ENCODE data around the gene PRKCE.
"Not testable (repeated sequence)": the region's sequence is repeated elsewhere in the genome, so short reads cannot be mapped to it uniquely, and the experiment has no call there.

The PRKCE gene

DNA sequence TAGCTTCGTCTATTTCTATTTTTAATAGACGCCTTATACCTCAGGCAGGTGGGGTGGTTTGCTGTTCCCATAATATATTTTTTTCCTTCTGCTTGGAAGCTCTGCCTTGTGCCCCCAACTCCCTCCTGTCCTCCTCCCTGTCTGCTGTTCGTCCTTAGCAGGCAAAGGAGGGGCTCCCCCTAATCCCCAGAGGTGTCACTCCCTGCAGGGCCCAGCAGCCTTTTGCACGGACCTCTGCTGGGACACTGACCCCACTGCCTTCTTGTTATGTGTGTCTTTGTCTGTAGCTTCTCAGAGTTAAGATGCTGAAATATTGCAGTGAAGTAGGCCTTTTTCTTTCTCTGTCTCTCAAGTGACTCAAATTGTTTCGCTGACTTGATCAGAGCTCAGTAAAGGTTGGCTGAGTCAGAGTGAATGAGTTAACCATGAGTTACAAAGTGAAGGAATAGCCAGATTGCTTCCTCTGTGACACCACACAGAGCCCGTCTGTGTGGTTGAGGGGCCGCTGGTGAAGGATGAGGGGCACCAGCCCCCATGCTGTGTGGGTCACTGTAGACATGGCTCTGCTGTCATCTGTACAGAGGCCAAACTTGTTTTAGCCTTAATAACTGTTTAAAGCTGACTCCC, 47.7 kb downstream of the PRKCE start:
- no peak for DNase-seq (ENCODE audit: low read depth in 2 of 2)

- no peak for DNase-seq (ENCODE audit: low read depth in 2 of 2)
These were observed 49.0 kb downstream of the PRKCE start for GRCh38 chr2:45700407-45701013.

GRCh38 chr2:45705233-45705632, 53.8 kb downstream of the PRKCE start:
- no peak for DNase-seq (ENCODE audit: low read depth in 2 of 2)

DNA sequence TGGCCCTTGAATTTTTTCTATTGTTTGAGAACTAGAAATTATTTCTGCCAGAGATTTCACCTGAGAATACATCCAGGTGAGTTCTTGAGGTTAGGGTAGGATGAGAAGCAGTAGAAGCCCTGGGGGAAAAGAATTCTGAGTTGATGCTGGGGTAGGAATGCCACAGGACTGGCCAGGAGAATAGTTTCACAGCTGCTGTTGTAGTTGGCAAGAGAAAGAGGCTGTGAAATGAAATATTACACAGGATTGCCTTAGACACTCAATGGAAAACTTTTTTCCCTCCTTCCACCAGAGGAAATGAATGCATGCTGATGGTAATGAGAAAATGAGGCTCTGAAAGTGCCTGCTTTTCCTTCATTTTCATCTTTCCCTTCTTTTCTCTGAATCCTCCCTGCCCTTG, 54.6 kb downstream of the PRKCE start:
- DNase-seq (ENCODE audit: low read depth in 2 of 2) = no peak

DNA sequence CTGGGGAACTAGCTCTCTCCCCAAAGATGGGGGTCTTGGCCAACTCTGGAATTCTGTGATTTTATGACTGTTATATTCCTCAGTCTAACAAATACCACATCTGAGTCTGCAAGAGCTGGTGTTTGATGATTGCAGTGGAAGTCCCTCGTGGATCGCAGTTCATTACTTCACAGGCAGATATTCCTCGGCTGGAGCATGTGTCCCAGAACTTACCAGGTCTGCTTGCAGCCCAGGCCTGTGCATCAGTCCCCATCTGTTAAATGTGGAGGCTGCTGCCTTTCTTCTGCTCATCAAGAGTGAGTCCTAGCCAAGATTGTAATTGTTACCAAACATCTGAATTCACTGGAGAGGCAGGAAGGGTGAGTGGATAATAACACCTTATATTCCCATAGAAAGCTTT, 55.5 kb downstream of the PRKCE start:
- DNase-seq (ENCODE audit: low read depth in 2 of 2) = no peak

DNA sequence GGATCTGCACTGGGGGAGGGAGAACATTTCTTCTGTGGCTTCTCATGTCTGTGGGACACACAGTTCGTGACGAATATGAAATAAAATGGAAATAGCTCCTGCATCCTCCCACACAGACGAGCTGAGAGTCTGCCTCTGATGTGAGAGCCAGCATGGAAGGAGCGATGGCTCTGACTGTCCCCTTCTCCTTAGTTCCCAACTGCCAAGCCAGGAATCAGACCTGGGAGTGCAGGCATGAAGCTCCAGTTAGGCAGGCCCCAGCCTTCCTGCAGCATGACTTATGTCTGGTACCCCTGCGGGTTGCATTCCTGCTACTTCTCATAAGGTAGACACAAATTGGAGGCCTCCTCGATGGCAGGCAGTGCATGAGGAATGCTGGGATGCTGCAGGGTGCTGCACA, 56.2 kb downstream of the PRKCE start:
- DNase-seq (ENCODE audit: low read depth in 2 of 2) = no peak

- no peak for DNase-seq (ENCODE audit: low read depth in 2 of 2)
These were observed 57.0 kb downstream of the PRKCE start for GRCh38 chr2:45708501-45708900.

GRCh38 chr2:45709137-45709536, 57.7 kb downstream of the PRKCE start:
- DNase-seq (ENCODE audit: low read depth in 2 of 2) = no peak

DNA sequence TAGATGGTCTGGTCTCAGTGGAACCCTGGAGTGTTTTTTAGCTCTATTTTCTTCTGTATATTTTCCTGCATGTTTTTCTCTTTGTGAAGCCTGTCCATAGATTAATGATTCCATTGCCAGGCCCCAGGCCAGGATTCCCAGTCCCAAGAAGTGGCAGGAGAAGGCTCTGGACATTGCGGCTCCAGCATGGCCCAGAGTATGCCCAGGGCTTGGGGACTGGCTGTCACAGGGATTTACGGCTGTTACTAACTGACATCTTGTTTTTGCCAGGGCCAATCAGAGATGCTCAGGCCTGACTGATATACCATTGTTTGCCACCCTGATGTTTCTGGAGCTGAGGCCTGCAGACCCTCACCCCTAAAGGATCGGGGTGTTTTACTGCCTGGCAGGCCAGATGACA, 59.0 kb downstream of the PRKCE start:
- no peak for DNase-seq (ENCODE audit: low read depth in 2 of 2)

- no peak for DNase-seq (ENCODE audit: low read depth in 2 of 2)
These were observed 59.7 kb downstream of the PRKCE start for GRCh38 chr2:45711224-45711623.

GRCh38 chr2:45712570-45712969, 61.1 kb downstream of the PRKCE start:
- DNase-seq (ENCODE audit: low read depth in 2 of 2) = no peak

DNA sequence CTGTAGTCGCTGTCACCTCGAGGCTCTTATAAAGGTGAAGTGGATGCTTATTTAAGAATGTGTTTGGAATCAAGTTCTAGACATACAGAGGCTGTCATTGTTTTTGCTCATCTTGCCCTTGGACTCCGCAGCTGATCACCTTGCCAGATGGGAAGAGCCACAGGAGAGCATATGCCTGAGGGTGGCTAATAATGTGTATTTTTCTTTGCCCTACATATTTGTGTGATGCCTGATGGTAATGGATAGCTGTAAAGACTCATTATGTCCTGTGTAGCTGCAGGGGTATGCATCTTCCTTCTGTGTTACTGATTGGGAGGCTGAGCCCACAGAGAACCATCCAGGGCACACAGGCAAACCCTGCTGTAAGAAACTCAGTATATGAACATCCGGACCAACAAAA, 61.7 kb downstream of the PRKCE start:
- DNase-seq (ENCODE audit: low read depth in 2 of 2) = no peak

GRCh38 chr2:45713591-45713990, 62.1 kb downstream of the PRKCE start:
- DNase-seq (ENCODE audit: low read depth in 2 of 2) = no peak

- DNase-seq (ENCODE audit: low read depth in 2 of 2) = no peak
These were observed 63.2 kb downstream of the PRKCE start for GRCh38 chr2:45714679-45715078.

GRCh38 chr2:45715601-45716379, 64.3 kb downstream of the PRKCE start:
- DNase-seq (ENCODE audit: low read depth in 2 of 2) = no peak

GRCh38 chr2:45716432-45716831, 65.0 kb downstream of the PRKCE start:
- DNase-seq (ENCODE audit: low read depth in 2 of 2) = not testable (repeated sequence)

DNA sequence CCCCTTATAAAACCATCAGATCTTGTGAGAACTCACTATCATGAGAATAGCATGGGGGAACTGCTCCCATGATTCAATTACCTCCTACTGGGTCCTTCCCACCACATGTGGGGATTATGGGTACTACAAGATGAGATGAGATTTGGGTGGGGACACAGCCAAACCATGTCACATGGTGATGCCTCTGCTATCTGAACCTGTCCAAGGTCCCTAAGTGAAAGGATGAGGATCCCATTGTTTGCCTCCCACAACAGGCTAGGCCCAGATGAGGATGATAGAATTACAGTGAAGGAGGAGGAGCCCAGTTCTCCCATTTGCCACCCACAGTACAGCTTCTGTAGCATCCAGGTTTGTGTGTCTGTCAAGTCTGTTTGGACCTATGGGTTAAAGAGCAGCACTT, 65.4 kb downstream of the PRKCE start:
- no peak for DNase-seq (ENCODE audit: low read depth in 2 of 2)

- no peak for DNase-seq (ENCODE audit: low read depth in 2 of 2)
These were observed 68.7 kb downstream of the PRKCE start for GRCh38 chr2:45720210-45720609.

- no peak for DNase-seq (ENCODE audit: low read depth in 2 of 2)
These were observed 69.7 kb downstream of the PRKCE start for GRCh38 chr2:45721150-45721549.

DNA sequence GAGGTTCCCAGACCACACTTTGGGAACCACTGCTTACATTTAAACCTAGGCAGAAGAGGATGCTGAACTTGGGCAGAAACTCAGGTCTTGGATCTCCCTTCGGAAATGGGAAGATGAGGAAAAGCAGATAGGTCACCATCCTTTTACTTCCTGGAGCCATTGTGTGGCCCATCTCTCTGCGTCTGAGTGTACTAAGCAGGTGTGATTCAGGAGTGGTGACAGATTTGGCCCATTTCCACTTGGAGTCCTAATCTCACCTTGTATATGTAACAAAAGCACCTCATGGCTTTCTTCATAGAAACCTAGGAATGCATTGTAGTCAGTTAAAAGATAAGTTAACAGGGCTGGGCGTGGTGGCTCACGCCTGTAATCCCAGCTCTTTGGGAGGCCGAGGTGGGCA, 71.0 kb downstream of the PRKCE start:
- no peak for DNase-seq (ENCODE audit: low read depth in 2 of 2)

GRCh38 chr2:45723857-45724256, 72.4 kb downstream of the PRKCE start:
- DNase-seq (ENCODE audit: low read depth in 2 of 2) = no peak

GRCh38 chr2:45724335-45724734, 72.9 kb downstream of the PRKCE start:
- no peak for DNase-seq (ENCODE audit: low read depth in 2 of 2)

- no peak for DNase-seq (ENCODE audit: low read depth in 2 of 2)
These were observed 74.3 kb downstream of the PRKCE start for GRCh38 chr2:45725731-45726130.
